CD4-positive, alpha-beta T cell treated with Interleukin-1 beta for 1 hour (primary cell): ENCODE data around the gene SENP8.
A peak's percentile ranks its signal among the peaks of the same experiment; 100 is the strongest.
"Not testable (repeated sequence)": the region's sequence is repeated elsewhere in the genome, so short reads cannot be mapped to it uniquely, and the experiment has no call there.

ENCODE experiments used
- DNase-seq, 2 donors: peaks; one replicate each; pipeline ENCODE4 v3.0.0-alpha.2; 2020 to 2022

Gene SENP8

DNA sequence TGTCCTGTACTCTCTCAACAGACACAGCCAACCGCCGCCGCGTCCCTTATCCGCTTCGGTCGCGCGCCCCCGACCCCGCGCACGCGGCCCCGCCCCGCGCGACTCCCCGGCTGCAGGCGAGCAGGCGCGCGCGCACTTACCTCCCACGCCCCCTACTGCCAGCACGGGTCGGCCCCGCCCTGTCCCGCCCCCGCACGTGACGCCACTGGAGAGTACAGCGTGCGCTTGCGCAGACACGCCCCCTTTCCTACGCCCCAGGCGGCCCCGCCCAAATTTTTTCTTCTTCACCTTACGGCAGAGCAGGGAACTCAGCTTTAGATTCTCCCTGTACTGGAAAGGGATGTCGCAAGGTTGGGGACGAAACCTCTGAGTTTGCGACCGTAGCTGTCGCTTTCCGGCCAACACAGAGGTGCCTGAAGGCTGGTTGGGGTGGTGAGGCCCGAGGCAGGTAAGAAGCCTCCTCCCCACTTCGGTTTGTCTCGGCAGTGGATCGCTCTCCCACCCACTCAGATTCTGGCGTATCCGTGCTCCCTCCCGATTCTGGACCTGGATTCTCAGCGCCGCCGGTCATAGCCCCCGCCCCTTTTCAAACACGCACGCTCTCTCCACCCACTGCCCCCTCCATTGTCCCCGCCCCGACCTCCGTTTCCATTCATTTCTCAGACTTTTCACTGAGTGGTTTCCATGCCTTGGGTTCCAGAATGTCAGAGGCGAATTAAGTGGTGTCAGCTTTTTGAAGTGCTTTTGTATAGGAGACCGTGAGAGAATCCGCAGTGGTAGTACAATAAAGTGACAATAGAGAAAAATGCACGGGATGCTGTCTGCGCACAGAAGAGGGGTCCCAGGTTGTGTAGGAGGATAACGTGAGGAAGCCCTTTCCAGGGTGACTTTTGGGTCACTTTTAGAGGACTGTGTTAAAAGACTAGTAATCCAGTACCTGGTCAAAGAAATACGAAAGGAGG, at the start of gene SENP8, which contains the start of gene MYO9A:
TSS of gene SENP8 (plus strand) at position 387 of the 962 bp plus-strand sequence. CDS start 21,221 bp downstream, outside the sequence.
TSS of gene MYO9A (minus strand) at position 134 of the 962 bp plus-strand sequence. CDS start 71,587 bp downstream, outside the sequence.
- peak; percentile 97 to 99 for DNase-seq

DNA sequence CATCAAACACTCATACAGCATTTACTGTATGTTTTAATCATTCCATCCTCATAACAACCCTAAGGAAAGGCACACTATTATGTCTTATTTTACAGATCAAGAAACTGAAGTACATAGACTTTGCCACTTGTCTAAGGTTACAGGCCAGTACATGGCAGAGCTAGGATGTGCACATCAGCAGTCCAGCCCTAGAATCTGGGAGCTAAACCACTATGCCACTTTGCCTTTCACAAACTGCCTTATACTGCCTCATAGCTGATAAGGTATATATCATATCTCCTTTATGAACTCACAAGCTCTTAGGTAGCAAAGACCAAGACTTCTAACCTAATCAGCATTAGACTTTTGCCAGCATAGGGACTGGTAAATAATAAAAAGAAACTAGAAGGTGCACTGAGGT, 49.3 kb upstream of the SENP8 start:
- no peak for DNase-seq

DNA sequence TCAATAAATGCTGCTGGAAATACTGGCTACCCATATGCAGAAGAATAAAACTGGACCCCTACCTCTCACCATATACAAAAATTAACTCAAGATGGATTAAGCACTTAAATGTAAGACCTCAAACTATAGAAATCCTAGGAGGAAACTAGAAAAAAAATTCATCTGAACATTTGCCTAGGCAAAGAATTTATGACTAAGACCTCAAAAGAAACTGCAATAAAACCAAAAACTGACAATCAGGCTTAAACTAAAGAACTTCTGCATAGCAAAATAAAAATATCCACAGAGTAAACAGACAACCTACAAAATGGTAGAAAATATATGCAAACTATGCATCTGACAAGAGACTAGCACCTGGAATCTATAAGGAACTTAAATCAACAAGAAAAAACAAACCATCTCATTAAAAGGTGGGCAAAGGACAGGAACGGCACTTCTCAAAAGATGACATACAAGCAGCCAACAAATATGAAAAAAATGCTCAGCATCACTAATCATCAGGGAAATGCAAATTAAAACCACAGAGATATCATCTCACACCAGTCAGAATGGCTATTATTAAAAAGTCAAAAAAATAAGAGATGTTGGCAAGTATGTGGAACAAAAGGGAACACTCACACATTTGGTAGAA, 47.3 kb upstream of the SENP8 start:
- no peak for DNase-seq

DNA sequence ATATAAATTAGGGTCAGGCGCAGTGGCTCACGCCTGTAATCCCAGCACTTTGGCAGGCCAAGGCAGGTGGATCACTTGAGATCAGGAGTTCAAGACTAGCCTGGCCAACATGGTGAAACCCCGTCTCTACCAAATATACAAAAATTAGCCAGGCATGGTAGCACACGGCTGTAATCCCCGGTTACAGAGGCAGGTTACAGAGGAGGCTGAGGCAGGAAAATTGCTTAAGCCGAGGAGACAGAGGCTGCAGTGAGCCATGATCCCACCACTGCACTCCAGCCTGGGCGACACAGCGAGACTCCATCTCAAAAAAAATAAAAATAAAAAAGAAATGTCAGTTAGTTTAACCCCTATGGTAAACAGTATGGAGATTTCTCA, 46.8 kb upstream of the SENP8 start:
- DNase-seq: not testable (repeated sequence)

DNA sequence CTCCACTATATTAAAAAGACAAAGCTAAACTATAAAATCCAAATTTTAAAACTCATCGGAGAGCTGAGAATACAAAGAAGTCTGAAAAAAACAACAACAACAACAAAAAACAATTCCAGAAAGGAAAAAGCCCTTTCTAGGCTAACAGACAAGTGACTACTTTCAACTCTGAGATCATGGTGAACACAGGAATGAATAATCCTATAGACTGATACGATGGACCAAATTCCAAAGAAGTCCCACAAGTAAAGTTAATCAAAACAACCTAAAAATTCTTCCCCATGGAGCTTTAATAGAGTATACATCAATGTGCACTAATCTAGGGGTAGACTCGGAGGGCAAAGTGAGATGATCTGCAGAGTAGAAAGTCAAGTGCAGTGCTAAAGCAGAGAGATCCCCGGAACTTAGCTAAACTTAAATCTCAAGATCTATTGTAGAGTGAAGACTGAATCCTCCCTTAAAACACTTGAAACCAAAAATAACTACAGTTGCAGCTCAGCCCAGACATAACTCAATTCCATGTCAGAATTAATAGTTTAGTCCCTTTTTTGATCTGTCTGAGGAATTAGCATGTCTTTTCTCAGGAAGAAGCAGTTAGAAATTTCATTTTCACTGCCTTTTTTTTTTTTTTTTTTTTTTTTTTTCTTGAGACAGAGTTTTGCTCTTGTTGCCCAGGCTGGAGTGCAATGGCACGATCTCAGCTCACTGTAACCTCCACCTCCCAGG, 43.7 kb upstream of the SENP8 start:
- DNase-seq: no peak

DNA sequence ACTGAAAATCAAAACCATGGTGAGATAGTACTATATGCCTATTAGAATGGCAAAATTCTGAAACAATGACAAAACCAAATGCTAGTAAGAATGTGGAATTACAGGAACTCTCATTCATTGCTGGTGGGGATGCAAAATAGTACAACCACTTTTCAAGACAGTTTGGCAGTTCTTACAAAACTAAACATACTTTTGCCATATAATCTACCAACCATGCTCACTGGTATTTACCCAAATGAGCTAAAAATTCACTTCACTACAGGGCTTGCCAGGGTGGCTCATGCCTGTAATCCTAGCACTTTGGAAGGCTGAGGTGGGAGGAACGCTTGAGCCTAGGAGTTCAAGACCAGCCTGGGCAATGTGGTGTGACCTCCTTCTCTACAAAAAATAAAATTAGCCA, 40.3 kb upstream of the SENP8 start:
- no peak for DNase-seq

DNA sequence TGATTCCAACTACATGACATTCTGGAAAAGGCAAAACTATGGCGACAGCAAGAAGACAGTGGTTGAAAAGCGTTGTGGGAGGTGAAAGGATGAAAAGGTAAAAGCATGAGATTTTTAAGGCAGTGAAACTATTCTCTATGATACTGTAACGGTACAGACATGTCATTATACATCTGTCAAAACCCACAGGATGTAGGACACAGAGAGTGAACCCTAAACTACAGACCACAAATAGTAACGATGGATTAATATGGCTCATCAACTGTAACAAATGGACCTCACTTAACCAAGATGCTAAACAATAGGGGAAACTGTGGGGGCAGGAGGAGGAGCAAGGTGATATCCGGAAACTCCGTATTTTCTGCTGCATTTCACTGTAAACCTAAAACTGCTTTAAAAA, 39.3 kb upstream of the SENP8 start:
- no peak for DNase-seq

DNA sequence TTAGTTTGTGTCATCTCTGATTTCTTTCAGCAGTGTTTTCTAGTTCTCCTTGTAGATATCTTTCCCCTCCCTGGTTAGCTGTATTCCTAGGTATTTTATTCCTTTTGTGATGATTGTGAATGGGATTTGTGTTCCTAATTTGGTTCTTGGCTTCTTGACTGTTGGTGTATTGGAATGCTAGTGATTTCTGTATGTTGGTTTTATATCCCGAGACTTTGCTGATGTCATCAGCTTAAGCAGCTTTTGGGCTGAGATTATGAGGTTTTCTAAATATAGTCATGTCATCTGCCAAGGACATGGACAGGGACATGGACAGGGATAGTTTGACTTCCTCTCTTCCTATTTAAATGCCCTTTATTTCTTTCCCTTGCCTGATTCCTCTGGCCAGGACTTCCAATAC, 36.0 kb upstream of the SENP8 start:
- DNase-seq: no peak

DNA sequence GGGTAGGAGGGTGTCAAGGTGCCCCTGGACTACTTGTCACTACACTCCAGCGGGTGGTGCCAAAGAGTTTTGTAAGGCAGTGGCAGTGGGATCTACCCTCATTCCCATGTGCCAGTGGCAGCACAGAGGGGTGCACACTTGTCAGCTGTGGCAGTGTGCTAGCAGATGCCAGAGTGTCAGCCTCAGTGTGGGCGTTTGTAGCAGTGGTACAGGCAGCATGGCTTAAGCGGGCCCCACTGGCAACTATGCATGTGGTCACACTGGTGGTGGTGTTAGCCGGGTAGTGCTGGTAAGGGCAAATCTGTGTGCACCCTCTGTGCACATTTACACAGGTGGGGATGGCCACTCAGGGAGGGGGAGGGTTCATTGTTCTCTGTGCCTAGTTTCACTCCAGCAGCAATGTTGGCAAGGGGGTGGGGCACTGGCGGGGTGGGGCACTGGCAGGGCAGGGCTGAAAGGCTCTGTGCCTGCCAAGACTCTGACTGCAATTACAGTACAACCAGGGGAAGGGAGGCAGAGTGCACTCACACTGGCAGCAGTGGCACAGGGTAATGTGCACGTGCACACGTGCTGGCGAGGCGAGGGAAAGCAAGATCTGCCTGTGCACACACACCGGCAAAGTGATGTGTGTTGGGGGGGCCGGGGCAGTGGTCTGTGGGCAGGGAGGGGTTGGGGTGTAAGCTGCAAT, 32.0 kb upstream of the SENP8 start:
- DNase-seq: no peak

DNA sequence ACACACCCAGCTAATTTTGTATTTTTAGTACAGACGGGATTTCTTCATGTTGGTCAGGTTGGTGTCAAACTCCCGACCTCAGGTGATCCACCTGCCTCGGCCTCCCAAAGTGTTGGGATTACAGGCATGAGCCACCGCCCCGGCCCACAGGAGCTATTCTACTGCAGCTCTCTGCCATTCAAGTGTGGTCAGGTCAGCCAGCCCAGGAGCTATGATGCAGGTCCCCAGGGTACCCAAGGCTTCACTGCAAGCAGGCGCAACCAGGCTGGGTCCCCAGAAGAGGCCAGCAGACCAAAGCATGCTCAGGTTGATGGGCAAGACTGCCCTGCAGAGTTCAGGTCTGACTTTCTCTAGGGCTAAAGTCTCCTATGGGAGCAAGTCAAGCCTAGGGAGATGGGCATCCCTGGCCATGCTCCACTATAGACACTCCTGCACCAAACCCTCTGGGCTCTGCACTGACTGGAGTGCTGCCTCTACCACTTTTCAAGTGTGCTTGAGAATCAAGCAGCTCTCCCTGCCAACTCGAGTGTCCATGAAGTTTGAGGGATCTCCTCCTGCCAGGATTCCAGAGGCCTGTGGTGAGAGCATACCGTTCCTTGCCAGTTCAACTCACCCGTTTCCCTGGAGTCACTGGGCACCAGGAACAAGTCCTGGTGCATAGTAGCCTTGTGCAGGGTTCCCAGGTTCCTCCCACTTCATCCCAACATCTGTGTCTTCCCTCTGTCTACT, 31.1 kb upstream of the SENP8 start:
- DNase-seq: no peak

DNA sequence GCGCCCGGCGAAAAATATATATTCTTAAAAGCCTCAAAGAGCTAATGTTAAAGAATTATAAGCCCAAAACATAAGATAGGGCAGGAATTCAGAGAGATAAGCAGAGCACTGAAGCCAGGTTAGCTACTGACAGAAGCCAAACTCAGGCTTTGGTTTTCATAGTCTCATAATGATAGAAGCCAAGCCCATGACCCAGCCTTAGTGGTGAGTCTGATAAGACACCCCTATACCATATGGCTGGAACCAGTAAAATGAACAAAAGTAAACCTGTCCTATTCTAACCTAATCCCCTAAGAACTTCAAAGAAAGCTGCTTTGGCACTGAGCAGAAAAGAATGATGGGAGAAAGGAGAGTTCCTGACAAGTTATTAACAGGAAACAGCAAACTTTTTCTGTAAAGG, 26.2 kb upstream of the SENP8 start:
- no peak for DNase-seq

DNA sequence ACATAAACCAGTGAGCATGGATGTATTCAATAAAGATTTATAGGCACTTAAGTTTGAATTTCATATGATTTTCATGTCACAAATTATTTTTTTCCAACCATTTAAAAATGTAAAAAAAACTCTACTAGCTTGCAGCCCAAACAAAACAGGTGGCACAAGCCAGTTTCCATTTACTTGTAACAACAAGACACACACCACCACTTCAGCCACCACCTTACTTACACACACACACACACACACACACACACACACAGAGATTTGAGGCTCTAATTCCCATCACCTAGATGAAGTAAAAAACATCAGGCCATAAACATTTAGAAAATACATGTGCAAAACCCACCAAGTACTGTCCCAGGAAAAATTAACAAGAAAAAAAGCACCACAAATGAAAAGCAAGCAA, 25.5 kb upstream of the SENP8 start:
- DNase-seq: no peak

DNA sequence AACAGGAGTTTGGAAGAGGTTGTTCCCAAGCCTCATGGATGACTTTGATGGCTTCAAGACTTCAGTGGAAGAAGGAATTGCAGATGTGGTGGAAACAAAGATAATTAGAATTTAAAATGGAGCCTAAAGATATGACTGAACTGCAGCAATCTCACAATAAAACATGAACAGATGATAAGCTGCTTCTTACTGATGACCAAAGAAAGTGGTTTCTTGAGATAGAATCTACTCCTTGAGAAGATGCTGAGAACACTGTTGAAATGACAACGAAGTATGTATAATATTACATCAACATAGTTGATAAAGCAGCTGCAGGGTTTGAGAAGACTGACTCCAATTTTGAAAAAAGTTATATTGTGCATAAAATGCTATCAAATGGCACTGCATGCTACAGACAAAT, 21.4 kb upstream of the SENP8 start:
- no peak for DNase-seq

DNA sequence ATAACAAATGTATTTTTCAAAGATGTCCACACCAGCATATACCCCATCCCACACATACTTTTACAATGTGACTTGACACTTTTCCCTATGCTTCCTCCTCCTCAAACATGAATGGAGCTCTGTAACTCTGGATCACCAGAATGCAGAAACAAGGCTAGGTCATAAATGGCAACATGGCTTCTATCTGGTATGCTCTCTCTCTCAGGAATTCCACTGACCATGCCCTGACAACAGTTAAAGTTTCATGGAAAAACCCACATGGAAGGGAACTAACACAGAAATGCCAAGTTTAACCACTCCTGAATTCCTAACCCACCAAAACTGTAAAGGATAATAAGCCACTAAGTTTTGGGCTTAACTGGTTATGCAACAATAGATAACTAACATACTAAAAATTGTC, 20.2 kb upstream of the SENP8 start:
- no peak for DNase-seq

DNA sequence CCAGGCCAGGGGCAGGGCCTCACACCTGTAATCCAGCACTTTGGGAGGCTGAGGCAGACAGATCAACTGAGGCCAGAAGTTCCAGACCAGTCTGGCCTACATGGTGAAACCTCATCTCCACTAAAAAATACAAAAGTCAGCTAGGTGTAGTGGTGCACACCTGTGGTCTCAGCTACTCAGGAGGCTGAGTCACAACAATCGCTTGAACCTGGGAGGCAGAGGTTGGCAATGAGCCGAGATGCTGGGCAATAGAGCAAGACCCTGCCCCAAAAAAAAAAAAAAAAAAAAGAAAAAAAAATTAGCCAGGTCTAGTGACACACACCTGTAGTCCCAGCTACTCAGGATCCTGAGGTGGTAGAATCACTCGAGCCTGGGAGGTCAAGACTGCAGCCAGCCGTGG, 19.0 kb upstream of the SENP8 start:
- DNase-seq: no peak

DNA sequence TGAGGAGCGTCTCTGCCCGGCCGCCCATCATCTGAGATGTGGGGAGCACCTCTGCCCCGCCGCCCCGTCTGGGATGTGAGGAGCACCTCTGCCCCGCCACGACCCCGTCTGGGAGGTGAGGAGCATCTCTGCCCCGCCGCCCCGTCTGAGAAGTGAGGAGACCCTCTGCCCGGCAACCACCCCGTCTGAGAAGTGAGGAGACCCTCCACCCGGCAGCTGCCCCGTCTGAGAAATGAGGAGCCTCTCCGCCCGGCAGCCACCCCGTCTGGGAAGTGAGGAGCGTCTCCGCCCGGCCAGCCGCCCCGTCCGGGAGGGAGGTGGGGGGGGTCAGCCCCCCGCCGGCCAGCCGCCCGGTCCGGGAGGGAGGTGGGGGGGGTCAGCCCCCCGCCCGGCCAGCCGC, 17.7 kb upstream of the SENP8 start:
- DNase-seq: not testable (repeated sequence)

DNA sequence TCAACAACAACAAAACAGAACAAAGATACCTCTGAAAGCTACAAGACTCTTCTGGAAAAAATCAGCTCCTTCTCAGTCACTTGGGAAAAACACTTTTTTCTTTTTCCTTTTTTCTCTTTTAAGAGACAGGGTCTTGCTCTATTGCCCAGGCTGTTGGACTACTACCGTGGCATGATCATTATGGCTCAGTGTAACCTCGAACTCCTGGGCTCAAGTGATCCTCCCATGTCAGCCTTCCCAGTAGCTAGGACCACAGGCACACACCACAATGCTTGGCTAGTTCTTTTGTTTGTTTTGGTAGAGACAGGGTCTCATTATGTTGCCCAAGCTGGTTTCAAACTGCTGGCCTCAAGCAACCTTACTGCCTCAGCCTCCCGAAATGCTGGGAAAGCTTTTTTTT, 13.1 kb upstream of the SENP8 start:
- DNase-seq: no peak

DNA sequence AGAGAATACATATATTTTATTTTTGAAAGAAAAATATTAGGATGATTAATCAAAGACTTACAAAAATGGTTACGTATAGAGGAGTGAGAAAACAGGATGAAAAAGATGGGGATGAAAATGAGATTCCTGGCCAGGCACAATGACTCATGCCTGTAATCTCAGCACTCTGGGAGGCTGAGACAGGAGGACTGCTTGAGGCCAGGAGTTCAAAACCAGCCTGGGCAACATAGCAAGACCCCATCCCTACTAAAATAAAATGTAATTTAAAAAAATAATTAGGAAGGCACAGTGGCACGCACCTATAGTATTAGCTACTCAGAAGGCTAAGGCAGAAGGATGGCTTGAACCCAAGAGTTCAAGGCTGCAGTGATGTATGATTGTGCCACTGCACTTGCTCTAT, 12.1 kb upstream of the SENP8 start:
- no peak for DNase-seq

DNA sequence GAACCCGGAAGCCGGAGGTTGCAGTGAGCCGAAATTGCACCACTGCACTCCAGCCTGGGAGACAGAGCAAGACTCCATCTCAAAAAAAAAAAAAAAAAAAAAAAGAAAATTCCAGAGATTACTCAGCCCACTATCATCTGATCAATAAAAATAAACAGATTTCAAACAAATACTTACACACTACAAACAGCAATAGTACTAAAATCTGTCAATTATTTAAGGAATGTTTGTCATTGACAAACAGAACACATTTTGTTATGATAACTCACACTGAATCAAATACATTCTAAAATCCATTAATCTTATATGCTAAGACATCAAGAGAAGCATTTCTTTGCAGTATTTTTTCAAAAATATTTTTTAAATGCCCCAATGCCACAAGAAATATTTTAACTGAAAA, 7.8 kb upstream of the SENP8 start:
- no peak for DNase-seq

DNA sequence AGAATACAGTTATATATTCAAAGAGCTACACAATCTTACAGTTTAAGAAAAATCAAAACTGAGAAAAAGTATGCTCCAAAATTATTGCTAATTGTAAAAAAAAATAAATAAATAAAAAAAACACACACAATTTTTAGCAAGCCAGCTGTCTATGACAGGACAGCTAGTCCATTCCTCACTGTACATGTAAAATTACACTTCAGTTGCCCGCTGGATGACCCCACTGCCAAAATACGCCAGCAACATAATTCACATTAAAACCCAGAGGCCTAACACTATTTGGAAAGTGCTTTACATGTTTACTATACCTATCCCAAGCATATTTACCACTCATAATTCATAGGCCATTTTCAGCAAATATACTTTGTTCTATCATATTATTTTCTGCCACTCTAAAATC, 6.1 kb upstream of the SENP8 start:
- DNase-seq: no peak

DNA sequence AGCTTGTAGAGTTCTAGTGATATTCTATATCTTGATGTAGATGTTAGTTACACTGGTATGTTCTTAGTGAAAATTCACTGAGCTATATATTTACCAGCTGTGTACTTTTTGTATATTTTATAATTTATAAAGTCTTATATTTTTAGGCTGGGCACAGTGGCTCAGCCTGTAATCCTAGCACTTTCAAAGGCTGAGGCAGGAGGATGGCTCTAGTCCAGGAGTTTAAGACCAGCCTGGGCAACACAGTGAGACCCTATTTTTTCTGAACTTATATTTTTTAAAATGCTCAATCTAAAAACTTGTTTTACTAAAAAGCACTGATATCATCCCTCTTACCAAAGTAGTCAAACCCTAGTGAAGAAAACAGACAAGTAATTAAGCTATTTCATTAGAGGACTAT, 5.4 kb upstream of the SENP8 start:
- no peak for DNase-seq

DNA sequence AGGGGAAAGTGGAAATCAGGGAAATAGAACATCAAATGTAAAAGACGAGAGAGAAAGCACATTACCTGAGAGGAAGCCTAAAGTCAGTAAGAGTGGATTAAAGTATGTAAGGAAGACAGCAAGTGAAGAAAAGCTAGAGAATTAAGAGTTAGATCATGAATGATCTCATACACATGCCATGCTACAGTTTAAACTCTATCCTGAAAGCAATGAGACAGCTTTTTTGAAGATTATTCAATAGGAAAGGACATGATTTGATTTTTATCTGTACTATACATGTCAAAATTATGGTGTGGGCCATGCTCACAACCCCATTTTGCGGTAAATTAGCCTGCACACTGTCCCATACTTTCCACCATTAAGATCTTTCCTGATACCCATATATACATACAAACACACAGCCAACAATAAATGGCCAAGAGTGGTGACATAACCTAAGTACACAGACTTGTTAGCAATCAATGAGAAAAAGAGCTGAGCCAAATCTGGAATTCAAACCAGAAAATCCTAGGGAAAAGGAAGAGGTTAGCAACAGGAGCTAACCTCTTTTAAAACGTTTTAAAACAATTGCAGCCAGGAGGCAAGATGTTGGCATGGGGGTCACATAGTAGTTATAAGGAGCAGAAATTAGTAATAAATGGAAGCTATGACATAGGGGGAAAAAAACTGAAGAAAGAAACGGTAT, 4.7 kb upstream of the SENP8 start:
- no peak for DNase-seq
